Cardiac fibroblast (primary cell): ENCODE results near the gene COL16A1.

Experiments used
- DNase-seq, 2 donors: peaks; one replicate each; pipeline versions ENCODE4 v3.0.0 to v3.0.0-alpha.2; 2010; ENCODE audit warnings: low read depth in 2 of 2
- H3K4me3 ChIP-seq, 2 donors: replicated peaks in 1 of 2; 1 replicate in 1 of 2; 2 replicates in 1 of 2; pipeline ENCODE4 v1.5.1; 2011; ENCODE audit warnings: low read depth in 2 of 2, low read length in 2 of 2, mild to moderate bottlenecking in 2 of 2, moderate library complexity in 1 of 2
- CTCF ChIP-seq: IDR thresholded peaks from one replicate; pipeline ENCODE4 v1.5.1; 2011; ENCODE audit warnings: low read depth, mild to moderate bottlenecking, low read length, inconsistent platforms

Gene COL16A1

GRCh38 chr1:31726715-31727114 lies 22.9 kb upstream of the COL16A1 start:
- no peak for DNase-seq
- no peak overlapping the region for H3K4me3 ChIP-seq
- TF ChIP-seq CTCF: no peak

- no peak for TF ChIP-seq CTCF
- H3K4me3 ChIP-seq: no peak overlapping the region
- DNase-seq: no peak
Measured at GRCh38 chr1:31725777-31726535, 22.1 kb upstream of the COL16A1 start.

GRCh38 chr1:31725134-31725533 lies 21.3 kb upstream of the COL16A1 start:
- no peak for TF ChIP-seq CTCF
- no peak for DNase-seq
- H3K4me3 ChIP-seq: no peak overlapping the region

GRCh38 chr1:31723828-31724359 lies 20.1 kb upstream of the COL16A1 start:
- H3K4me3 ChIP-seq: no peak overlapping the region
- peak; percentile 76 to 79 for DNase-seq
- TF ChIP-seq CTCF: no peak

GRCh38 chr1:31718327-31718897 lies 14.6 kb upstream of the COL16A1 start:
- TF ChIP-seq CTCF: no peak
- DNase-seq: no peak
- no peak overlapping the region for H3K4me3 ChIP-seq

- peak in 1 of 2 donors; percentile 30 for DNase-seq
- TF ChIP-seq CTCF: no peak
- no peak overlapping the region for H3K4me3 ChIP-seq
Measured at GRCh38 chr1:31717341-31717740, 13.5 kb upstream of the COL16A1 start.
